Muscle layer of duodenum (tissue), 2 donors: ENCODE results near the gene IFT88.

Source experiments
- H3K27ac ChIP-seq: one replicate; pipeline ENCODE4 v1.7.0; 2013; ENCODE audit warnings: mild to moderate bottlenecking, low read length
- H3K27me3 ChIP-seq: one replicate; pipeline ENCODE4 v1.7.0; 2013; ENCODE audit warnings: low read depth, mild to moderate bottlenecking, control low read depth, low read length
- H3K36me3 ChIP-seq, 2 donors: one replicate each; pipeline ENCODE4 v1.7.0; 2013; ENCODE audit warnings: low read length in 2 of 2, control low read depth in 1 of 2, mild to moderate bottlenecking in 1 of 2; ENCODE audit not compliant: insufficient read depth in 2 of 2, control insufficient read depth in 1 of 2
- H3K4me1 ChIP-seq, 2 donors: one replicate each; pipeline ENCODE4 v1.7.0; 2013; ENCODE audit warnings: low read length in 2 of 2, mild to moderate bottlenecking in 2 of 2, control low read depth in 1 of 2, moderate library complexity in 1 of 2; ENCODE audit not compliant: insufficient read depth in 2 of 2, control insufficient read depth in 1 of 2
- H3K4me3 ChIP-seq, 2 donors: one replicate each; pipeline ENCODE4 v1.7.0; 2013; ENCODE audit warnings: low read length in 2 of 2, low read depth in 1 of 2, mild to moderate bottlenecking in 1 of 2
- H3K9me3 ChIP-seq, 2 donors: one replicate each; pipeline ENCODE4 v1.7.0; 2013; ENCODE audit warnings: low read length in 2 of 2, control low read depth in 1 of 2, mild to moderate bottlenecking in 1 of 2; ENCODE audit not compliant: control insufficient read depth in 1 of 2
- donor health status: healthy.

IFT88 gene

GRCh38 chr13:20647758-20648157 is 80.8 kb downstream of the IFT88 start:
- no peak overlapping the region for H3K4me3 ChIP-seq
- H3K27ac ChIP-seq: no peak overlapping the region
- peaks cover 0 to 5% of the 10 kb centered on the region in 2 donors for H3K36me3 ChIP-seq
- no peaks in the 10 kb centered on the region for H3K27me3 ChIP-seq
- H3K4me1 ChIP-seq: no peaks in the 10 kb centered on the region
- no peaks in the 10 kb centered on the region for H3K9me3 ChIP-seq

GRCh38 chr13:20652946-20653345 is 86.0 kb downstream of the IFT88 start:
- Histone ChIP-seq H3K9me3 (no peaks in the 10 kb centered on the region), H3K36me3 (peaks cover 0 to 3% of the 10 kb centered on the region in 2 donors), H3K4me3 (no peak overlapping the region)

GRCh38 chr13:20654156-20654555 is 87.2 kb downstream of the IFT88 start:
- no peak overlapping the region for H3K27ac ChIP-seq

More at GRCh38 chr13:20652946-20653345, 86.0 kb downstream of the IFT88 start:
- no peak overlapping the region for H3K27ac ChIP-seq
- no peaks in the 10 kb centered on the region for H3K27me3 ChIP-seq
- no peaks in the 10 kb centered on the region for H3K4me1 ChIP-seq

GRCh38 chr13:20658451-20659040 is 91.6 kb downstream of the IFT88 start:
- no peaks in the 10 kb centered on the region for H3K27me3 ChIP-seq
- H3K9me3 ChIP-seq: no peaks in the 10 kb centered on the region
- peaks cover 0 to 20% of the 10 kb centered on the region in 2 donors for H3K36me3 ChIP-seq
- H3K4me1 ChIP-seq: no peaks in the 10 kb centered on the region
- H3K4me3 ChIP-seq: no peak overlapping the region
- no peak overlapping the region for H3K27ac ChIP-seq

More at GRCh38 chr13:20654156-20654555, 87.2 kb downstream of the IFT88 start:
- Histone ChIP-seq H3K9me3 (no peaks in the 10 kb centered on the region), H3K4me1 (no peaks in the 10 kb centered on the region), H3K4me3 (no peak overlapping the region), H3K27me3 (no peaks in the 10 kb centered on the region), H3K36me3 (peaks cover 0 to 12% of the 10 kb centered on the region in 2 donors)

- no peaks in the 10 kb centered on the region for H3K27me3 ChIP-seq
- no peaks in the 10 kb centered on the region for H3K4me1 ChIP-seq
- peaks cover 0 to 8% of the 10 kb centered on the region in 2 donors for H3K36me3 ChIP-seq
- no peaks in the 10 kb centered on the region for H3K9me3 ChIP-seq
- H3K4me3 ChIP-seq: no peak overlapping the region
- no peak overlapping the region for H3K27ac ChIP-seq
Observed at GRCh38 chr13:20664351-20664750, 97.4 kb downstream of the IFT88 start.

GRCh38 chr13:20666948-20667347 is 100.0 kb downstream of the IFT88 start:
- Histone ChIP-seq H3K4me1 (no peaks in the 10 kb centered on the region), H3K9me3 (no peaks in the 10 kb centered on the region), H3K27me3 (no peaks in the 10 kb centered on the region), H3K36me3 (peaks cover 0 to 8% of the 10 kb centered on the region in 2 donors), H3K4me3 (no peak overlapping the region), H3K27ac (no peak overlapping the region)

GRCh38 chr13:20667857-20668437 is 101.0 kb downstream of the IFT88 start:
- peaks cover 0 to 14% of the 10 kb centered on the region in 2 donors for H3K36me3 ChIP-seq
- no peak overlapping the region for H3K4me3 ChIP-seq
- H3K27me3 ChIP-seq: no peaks in the 10 kb centered on the region
- no peak overlapping the region for H3K27ac ChIP-seq
- no peaks in the 10 kb centered on the region for H3K4me1 ChIP-seq
- no peaks in the 10 kb centered on the region for H3K9me3 ChIP-seq

GRCh38 chr13:20669162-20669561 is 102.2 kb downstream of the IFT88 start:
- Histone ChIP-seq H3K4me3 (no peak overlapping the region), H3K27me3 (no peaks in the 10 kb centered on the region), H3K36me3 (peaks cover 0 to 19% of the 10 kb centered on the region in 2 donors), H3K27ac (no peak overlapping the region), H3K4me1 (no peaks in the 10 kb centered on the region), H3K9me3 (no peaks in the 10 kb centered on the region)

GRCh38 chr13:20671789-20672188 is 104.8 kb downstream of the IFT88 start:
- H3K9me3 ChIP-seq: no peaks in the 10 kb centered on the region
- no peak overlapping the region for H3K4me3 ChIP-seq
- peaks cover 8 to 35% of the 10 kb centered on the region in 2 donors for H3K36me3 ChIP-seq
- no peaks in the 10 kb centered on the region for H3K27me3 ChIP-seq
- no peaks in the 10 kb centered on the region for H3K4me1 ChIP-seq
- H3K27ac ChIP-seq: no peak overlapping the region

- Histone ChIP-seq H3K36me3 (peaks cover 8 to 35% of the 10 kb centered on the region in 2 donors), H3K4me1 (no peaks in the 10 kb centered on the region), H3K4me3 (no peak overlapping the region), H3K9me3 (no peaks in the 10 kb centered on the region), H3K27ac (no peak overlapping the region), H3K27me3 (no peaks in the 10 kb centered on the region)
Observed at GRCh38 chr13:20672772-20673171, 105.8 kb downstream of the IFT88 start.

- peaks cover 8 to 35% of the 10 kb centered on the region in 2 donors for H3K36me3 ChIP-seq
- H3K4me3 ChIP-seq: no peak overlapping the region
- H3K27me3 ChIP-seq: no peaks in the 10 kb centered on the region
- no peaks in the 10 kb centered on the region for H3K9me3 ChIP-seq
- no peaks in the 10 kb centered on the region for H3K4me1 ChIP-seq
- no peak overlapping the region for H3K27ac ChIP-seq
Observed at GRCh38 chr13:20673715-20674114, 106.8 kb downstream of the IFT88 start.

- Histone ChIP-seq H3K27ac (no peak overlapping the region), H3K36me3 (peaks cover 13 to 35% of the 10 kb centered on the region in 2 donors), H3K9me3 (no peaks in the 10 kb centered on the region)
Observed at GRCh38 chr13:20676213-20676612, 109.3 kb downstream of the IFT88 start.

More at GRCh38 chr13:20676213-20676612, 109.3 kb downstream of the IFT88 start:
- Histone ChIP-seq H3K27me3 (no peaks in the 10 kb centered on the region), H3K4me3 (no peak overlapping the region), H3K4me1 (no peaks in the 10 kb centered on the region)
